Inferior parietal cortex (tissue), 1 donor: Measurements from ENCODE around the gene CHCHD3.

Experiments
- DNase-seq: peaks from one replicate; pipeline ENCODE4 v3.0.0-alpha.2; 2016; ENCODE audit errors: extremely low spot score

Gene CHCHD3

DNA sequence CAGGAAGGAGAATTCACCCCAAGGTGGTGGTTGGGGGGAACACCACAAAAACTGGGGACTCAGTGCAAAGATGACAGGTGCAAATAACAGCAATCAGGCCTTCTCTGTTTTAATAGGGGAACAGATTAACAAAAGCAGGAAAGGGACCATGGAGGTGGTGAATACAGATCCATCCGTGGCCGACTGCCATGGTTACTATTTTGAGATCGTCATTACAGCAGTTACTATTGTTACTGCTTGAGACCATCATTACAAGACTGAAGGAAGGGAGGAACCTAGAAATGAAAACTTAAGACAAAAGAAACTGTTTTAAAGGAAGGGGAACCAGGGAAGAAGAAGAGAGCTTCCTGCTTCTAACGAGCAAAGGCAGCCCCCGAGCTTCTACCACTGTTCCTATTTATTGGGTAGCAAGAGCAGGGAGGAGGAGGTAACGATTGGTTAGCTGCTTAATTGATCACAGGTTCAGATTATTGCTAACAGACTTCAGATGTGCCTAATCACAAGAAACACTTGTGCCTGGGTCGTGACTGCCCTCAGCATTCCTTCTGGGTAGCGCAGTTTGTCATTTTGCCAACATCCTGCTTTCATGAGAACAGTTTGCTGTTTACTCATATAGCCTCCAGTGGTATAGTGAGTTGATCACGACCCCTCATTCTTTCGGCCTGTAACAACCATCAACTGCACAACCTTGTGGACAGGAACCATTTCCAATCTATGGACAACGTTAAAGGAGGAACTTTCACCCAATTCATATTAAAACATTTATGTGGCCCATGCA is 216.3 kb downstream of the CHCHD3 start:
- no peak for DNase-seq

DNA sequence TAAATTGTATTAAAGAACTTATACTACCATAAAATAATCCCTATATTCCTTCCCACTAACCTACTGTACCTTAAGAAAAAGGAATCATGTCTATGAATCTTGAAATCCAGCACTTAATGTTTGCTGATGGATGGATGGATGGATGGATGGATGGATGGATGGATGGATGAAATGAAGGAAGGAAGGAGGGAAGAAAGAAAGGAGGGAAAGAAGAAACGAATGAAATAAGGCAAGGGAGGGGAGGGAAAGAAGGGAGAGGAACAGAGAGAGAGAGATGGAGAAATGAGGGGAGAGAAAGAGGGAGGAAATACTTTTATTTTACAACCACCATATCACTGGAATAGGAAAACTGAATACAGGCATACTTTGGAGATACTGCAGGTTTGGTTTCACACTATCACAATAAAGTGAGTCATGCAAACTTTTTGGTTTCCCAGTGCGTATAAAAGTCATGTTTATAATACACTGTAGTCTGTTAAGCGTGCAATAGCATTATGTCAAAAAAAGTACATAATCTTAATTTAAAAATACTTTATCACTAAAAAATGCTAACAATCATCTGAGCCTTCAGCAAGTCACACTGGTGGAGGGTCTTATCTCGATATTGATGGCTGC is 219.8 kb downstream of the CHCHD3 start:
- DNase-seq = no peak

GRCh38 chr7:132861424-132861823 is 220.5 kb downstream of the CHCHD3 start:
- DNase-seq = no peak

- no peak for DNase-seq
Observed at GRCh38 chr7:132859199-132859598, 222.7 kb downstream of the CHCHD3 start.

DNA sequence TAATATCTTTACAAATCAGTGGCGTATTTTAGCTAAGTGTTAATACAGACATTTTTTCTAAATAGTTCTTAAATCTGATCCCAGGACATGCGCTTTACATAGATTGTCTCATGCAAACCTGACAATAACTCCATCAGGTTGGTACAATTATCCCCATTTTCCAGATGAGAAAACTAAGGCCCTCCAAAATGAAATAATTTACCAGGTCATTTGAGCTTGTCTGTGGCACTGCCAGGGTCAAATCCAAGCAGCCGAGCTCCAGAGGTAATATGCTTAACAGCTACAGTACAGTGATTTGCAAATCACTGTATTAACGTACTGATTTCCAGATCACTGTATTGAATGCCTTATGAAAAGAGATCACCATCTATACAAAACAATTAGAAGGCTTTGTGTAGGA is 223.1 kb downstream of the CHCHD3 start:
- no peak for DNase-seq

DNA sequence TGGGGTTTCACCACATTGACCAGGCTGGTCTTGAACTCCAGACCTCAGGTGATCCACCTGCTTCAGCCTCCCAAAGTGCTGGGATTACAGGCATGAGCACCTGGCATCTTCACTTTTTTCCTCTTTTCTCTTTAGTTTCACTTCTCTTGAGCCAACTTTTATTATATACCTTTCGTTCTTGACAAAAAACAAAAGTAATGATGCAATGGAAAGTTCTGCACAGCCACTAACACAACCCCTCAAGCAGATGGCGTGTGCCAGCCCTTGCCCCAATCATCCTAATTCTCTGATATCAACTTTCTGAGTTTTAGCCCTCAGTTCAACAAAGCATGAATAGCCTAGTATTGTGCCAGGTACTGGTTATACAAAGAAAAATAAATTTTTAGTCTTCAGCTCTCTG is 223.6 kb downstream of the CHCHD3 start:
- DNase-seq = no peak

DNA sequence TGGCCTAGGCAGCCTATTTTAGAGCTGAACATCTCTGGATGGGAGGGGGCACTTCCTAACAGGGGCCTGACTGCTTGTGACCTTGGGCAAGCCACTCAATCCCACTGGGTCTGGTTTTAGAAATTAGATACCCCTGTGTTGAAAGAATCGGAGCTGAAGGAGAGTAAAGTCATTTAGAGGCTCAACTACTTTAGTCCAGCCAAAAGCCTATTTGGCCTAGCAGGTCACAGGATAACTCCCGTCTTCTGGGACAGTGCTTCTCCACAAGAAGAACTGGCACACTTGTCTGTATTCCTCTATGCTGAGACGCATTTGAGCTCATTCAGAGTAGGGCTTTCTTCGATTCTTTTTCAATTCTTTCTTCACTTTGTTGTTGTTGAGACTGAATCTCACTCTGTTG is 224.2 kb downstream of the CHCHD3 start:
- no peak for DNase-seq

- DNase-seq = no peak
Observed at GRCh38 chr7:132857031-132857430, 224.9 kb downstream of the CHCHD3 start.

GRCh38 chr7:132856416-132856815 is 225.5 kb downstream of the CHCHD3 start:
- no peak for DNase-seq

DNA sequence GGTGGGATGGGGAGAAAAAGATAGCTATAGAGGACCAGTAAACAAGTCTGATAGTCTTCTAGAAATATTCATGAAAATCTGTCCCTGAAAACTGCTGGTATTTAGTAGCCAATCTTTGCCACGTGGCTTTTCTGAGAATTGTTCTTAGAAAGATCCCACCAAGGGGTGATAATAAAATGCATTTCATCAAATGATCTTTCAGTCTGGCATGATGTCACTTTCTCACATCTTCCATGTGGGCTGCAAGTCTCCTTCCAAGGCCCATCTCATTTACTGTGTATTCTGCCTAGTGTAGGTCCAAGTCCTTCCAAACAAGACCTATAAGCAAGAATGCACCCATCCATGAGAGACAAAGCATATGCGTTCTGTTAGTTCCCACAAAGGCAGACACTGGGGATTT is 226.0 kb downstream of the CHCHD3 start:
- DNase-seq = no peak

DNA sequence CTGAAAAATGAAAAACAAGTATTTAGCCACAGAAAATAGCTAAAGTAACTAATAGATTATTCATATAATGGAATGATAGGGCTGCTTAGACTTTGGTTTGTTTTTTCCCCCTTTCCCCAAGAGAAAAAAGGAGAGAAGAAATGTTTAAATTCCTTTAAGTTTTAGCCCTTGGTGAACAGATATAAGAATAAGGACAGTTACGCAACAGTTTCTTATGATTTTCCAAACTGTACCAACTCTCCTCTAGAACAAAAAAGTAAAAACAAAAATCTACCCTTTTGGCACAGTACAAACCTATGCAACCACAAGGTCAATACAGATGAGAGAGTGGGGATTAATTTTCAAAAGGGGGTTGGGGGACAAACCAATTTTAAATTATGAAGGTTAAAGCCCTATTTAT is 227.7 kb downstream of the CHCHD3 start:
- no peak for DNase-seq

GRCh38 chr7:132847376-132847775 is 234.5 kb downstream of the CHCHD3 start:
- DNase-seq = no peak

DNA sequence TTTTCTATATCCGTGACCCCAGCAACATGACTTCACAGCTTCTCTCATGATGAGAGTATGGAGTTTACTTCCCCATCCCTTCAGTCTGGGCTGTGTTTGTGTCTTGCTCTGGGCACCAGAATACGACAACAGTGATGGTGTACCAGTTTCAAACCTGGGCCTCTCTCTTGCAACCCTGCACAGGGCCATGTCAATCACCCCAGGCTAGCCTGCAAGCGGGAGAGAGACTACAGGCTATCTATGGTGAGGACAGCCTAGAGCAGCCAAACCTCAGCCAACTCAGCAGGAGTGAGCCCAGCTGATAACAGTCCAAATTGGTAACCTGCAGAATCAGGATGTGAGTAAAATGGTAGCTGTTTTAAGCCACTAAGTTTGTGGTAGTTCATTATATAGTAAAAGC is 235.8 kb downstream of the CHCHD3 start:
- DNase-seq = no peak

GRCh38 chr7:132842478-132842877 is 239.4 kb downstream of the CHCHD3 start:
- no peak for DNase-seq

DNA sequence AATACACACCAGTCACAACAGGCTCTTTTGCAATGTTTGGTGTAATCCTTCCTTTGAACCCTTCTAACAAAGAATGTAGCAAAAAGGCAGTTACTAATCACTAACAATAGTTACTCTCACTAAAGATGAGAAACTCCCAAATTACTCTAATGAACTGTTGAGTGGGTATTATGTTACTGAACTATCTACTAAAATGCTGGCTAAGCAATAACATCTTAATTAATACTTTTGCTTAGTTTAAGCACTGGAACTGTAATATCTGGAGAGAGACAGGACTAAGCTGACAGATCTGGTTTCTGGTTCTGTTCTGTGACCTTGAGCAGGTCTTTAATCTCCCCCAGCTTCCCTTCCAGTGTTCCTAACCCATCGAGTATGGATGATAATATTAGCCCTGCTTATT is 241.7 kb downstream of the CHCHD3 start:
- DNase-seq = no peak

- no peak for DNase-seq
Observed at GRCh38 chr7:132838313-132838712, 243.6 kb downstream of the CHCHD3 start.

DNA sequence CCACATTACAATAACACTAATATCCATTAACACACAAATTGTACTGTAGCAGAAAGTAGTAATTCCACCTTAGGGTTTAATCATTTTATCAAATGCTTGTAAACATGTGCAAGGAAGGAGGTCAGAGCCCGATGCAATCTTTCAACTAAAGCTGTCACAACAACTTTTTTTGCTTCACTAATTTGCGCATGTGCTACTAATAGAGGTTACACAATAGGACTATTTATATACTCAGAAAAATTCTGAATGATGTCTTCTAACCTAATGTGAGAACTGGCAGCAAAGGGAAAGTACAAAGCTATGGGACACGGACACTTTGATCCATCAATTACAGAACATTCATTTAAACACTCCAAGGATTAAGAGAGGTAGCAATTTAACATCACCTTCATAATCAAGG is 244.4 kb downstream of the CHCHD3 start:
- DNase-seq = peak; percentile 13

DNA sequence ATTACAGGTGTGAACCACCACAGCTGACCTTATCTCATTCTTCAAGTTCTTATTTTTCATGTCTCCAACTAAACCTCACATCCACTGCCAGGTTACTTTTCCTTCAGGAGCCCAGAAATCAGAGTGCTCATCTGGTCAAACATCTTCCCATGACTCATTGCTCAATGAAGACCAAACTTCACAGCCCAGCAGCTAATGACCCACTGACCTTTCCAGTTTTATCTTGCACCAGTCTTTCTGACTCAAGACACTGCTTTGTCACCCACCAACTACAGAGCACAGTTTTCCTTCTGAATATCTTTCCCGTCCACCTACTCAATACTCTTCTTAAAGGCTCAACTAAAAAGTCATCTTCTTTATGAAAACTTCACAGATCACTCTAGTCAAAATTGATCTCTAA is 245.1 kb downstream of the CHCHD3 start:
- DNase-seq = no peak

- no peak for DNase-seq
Observed at GRCh38 chr7:132830941-132831340, 250.9 kb downstream of the CHCHD3 start.

DNA sequence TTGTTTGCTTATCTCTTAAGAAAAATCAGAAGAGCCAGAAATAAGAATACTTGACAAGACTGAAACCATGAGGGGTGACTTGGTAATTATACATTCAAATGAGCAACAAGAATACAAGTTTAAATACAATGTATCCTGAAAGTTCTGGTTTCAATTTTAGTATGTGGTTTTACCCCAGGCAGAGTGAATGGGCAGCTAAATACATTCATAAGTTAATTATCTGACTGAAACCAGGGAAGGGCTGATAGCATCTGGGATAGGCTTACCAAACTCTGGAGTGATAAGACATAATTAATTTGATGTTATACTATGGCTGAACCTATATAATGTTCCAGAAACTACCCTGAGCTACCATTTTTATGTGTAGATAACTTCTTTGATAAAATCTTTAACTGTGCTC is 253.4 kb downstream of the CHCHD3 start:
- no peak for DNase-seq

DNA sequence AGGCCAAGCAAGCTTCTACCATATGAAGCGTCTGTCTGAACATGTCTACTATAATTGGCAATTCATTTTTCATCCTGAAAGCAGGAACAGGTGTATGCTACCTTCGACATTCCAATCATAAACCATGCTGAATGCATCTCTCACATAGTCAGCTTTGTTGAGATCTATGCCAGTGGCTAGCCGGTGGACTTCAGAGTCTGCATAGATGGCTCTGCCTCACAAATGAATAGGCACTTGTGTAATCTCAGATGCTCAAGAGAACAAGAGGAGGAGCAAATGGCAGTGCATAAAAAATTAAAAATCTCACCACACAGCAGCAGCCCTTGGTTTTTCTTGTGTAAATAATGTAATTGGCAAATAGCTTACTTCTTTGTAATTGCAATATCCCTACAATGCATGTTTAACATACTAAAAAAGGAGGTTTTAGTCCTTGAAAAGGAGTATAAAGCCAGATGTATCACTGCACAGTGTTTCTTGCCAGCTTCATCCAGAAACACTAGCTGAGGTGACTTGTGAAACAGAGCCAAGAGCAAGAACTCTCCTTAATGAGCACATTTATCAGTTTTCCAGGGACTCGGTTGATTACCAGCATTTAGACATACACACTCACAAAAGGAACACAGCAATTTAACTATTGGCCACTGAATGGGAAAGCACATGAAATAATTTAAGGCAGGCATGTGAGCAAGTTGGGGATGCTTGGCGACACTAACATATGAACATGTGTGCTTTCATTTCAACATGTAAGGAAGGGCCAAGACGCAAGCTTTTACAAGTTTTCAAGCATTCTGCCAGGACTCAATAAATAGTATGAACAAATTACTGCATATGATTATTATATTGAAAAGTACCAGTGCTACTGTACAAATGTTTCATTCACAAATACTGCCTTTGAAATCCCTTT is 255.7 kb downstream of the CHCHD3 start:
- DNase-seq = peak; percentile 49

DNA sequence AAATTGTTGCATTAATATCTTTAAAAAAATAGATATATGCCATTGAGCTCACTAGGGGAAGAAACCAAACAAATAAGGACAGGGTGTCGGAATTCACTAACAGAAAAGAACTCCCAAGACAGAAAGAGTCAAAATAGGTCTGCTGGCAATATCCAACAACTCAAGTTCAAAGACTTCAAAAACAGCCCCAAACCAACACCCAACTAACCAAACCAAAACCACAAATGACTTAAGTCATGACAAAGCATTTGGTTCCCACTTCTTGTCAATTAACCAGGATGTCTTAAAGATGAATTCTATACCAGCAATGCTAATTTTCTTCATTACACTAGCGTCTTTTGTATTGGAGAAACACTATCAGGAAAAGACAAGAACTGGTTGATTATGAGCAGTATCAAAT is 256.7 kb downstream of the CHCHD3 start:
- DNase-seq = no peak

- DNase-seq = no peak
Observed at GRCh38 chr7:132819648-132820047, 262.2 kb downstream of the CHCHD3 start.
